Caco-2 (cell line): Measurements from ENCODE around the gene SYMPK. TPM values are rescaled to one million over a fixed set of nuclear protein-coding genes. Genes with fewer than 3 reads are reported as not detected.
A peak's percentile ranks its signal among the peaks of the same experiment; 100 is the strongest.

ENCODE experiments used
- BruUV-seq: library from RNA; stranded (reverse); fragments of 400-500 nt; replicated peaks from 2 replicates; lab custom pipeline; 2021; lab: Mats Ljungman, UMichigan
- CTCF ChIA-PET: fragments of 300-600 bp; sonication (Branson Sonifier 250); formaldehyde crosslinking; loops from one replicate; lab custom pipeline; 2022; ENCODE audit warnings: antibody characterized with exemption; lab: Charles Lee
- POLR2A ChIA-PET: fragments of 300-600 bp; sonication (Branson Sonifier 250); formaldehyde crosslinking; loops from one replicate; lab custom pipeline; 2022; ENCODE audit warnings: antibody characterized with exemption; lab: Charles Lee
- DNase-seq, 2 experiments: peaks; one replicate each; pipeline versions ENCODE4 v3.0.0 to v3.0.0-alpha.2; 2020 to 2022
- H3K27me3 ChIP-seq: replicated peaks from 2 replicates; pipeline ENCODE4 v1.6.0; 2011; ENCODE audit warnings: low read length; ENCODE audit not compliant: control insufficient read depth, insufficient read depth
- H3K36me3 ChIP-seq: 2 replicates; pipeline ENCODE4 v1.5.1; 2011; ENCODE audit warnings: low read length; ENCODE audit not compliant: control insufficient read depth, insufficient read depth
- H3K4me1 ChIP-seq: fragments of 250-450 bp; sonication (Bioruptor Pico); 2 replicates; pipeline ENCODE4 v1.5.1; 2020; ENCODE audit warnings: mild to moderate bottlenecking
- H3K4me3 ChIP-seq: 2 replicates; pipeline ENCODE4 v1.5.1; 2011; ENCODE audit warnings: low read depth, mild to moderate bottlenecking, control low read depth, low read length
- H3K9me3 ChIP-seq: fragments of 250-450 bp; sonication (Bioruptor Pico); 2 replicates; pipeline ENCODE4 v1.5.1; 2020; ENCODE audit warnings: mild to moderate bottlenecking, moderate library complexity
- H3K27ac Mint-ChIP-seq: one replicate; pipeline ENCODE4 v1.8.0; 2022; ENCODE audit warnings: mixed read lengths; ENCODE audit not compliant: unreplicated experiment
- H3K27me3 Mint-ChIP-seq: one replicate; pipeline ENCODE4 v1.8.0; 2022; ENCODE audit warnings: mixed read lengths; ENCODE audit not compliant: insufficient read depth, unreplicated experiment
- H3K36me3 Mint-ChIP-seq: one replicate; pipeline ENCODE4 v1.8.0; 2022; ENCODE audit warnings: mild to moderate bottlenecking, mixed read lengths; ENCODE audit not compliant: insufficient read depth, unreplicated experiment
- H3K4me1 Mint-ChIP-seq: one replicate; pipeline ENCODE4 v1.8.0; 2022; ENCODE audit warnings: low read depth, mixed read lengths; ENCODE audit not compliant: unreplicated experiment
- H3K4me3 Mint-ChIP-seq: one replicate; pipeline ENCODE4 v1.8.0; 2022; ENCODE audit warnings: mild to moderate bottlenecking, moderate library complexity, mixed read lengths; ENCODE audit not compliant: unreplicated experiment
- H3K9me3 Mint-ChIP-seq: one replicate; pipeline ENCODE4 v1.8.0; 2022; ENCODE audit warnings: mixed read lengths; ENCODE audit not compliant: unreplicated experiment
- CTCF ChIP-seq, 2 experiments: fragments of 200-600 bp in 1 of 2; IDR thresholded peaks; 1 replicate in 1 of 2; 2 replicates in 1 of 2; pipeline versions ENCODE4 v1.5.1 to v1.8.0; 2011 to 2022; ENCODE audit warnings: antibody characterized with exemption in 1 of 2, control low read depth in 1 of 2, inconsistent platforms in 1 of 2, low read depth in 1 of 2, low read length in 1 of 2, mild to moderate bottlenecking in 1 of 2, moderate library complexity in 1 of 2; ENCODE audit not compliant: insufficient read depth in 1 of 2, severe bottlenecking in 1 of 2, unreplicated experiment in 1 of 2
- intact Hi-C: fragments of 100-400 bp; cut with micrococcal nuclease; formaldehyde crosslinking; loops from one replicate; pipeline ENCODE4 v1.10.0; 2022; ENCODE audit not compliant: unreplicated experiment
- total RNA-seq: library from RNA; stranded (reverse); gene quantifications from 2 replicates; pipeline ENCODE4 v1.2.3, GENCODE V29; 2022

SYMPK gene
- total RNA-seq, 1 experiment from 2014 or later = 81.8 TPM

- no peaks in the 10 kb centered on the region for H3K27me3 Mint-ChIP-seq
- peaks cover 62% of the 10 kb centered on the region for H3K36me3 Mint-ChIP-seq
- ChIA-PET POLR2A (interaction anchor here (0.6 to 1.3 kb wide), 8 partner anchors 8 to 1114 kb away, joined by 3 to 9 read pairs (median 5); partner anchors contain the start of genes QPCTL and SYMPK), CTCF (interaction anchor here (0.5 to 2.7 kb wide), 11 partner anchors 9 to 612 kb away, joined by 3 to 10 read pairs (median 6); partner anchors contain the start of gene DMWD)
- intact Hi-C loops = no loop called here
- TF ChIP-seq CTCF (IDR thresholded peaks at IDR 0.05; ENCODE audit: insufficient read depth in 1 of 2, low read depth in 1 of 2, low read length in 1 of 2, severe bottlenecking in 1 of 2, unreplicated experiment in 1 of 2) = no peak
- Histone ChIP-seq H3K9me3 (no peaks in the 10 kb centered on the region), H3K4me1 (peaks cover 15% of the 10 kb centered on the region), H3K4me3 (no peak overlapping the region), H3K27me3 (no peaks in the 10 kb centered on the region), H3K36me3 (no peaks in the 10 kb centered on the region)
- no peak overlapping the region for H3K4me3 Mint-ChIP-seq
- H3K9me3 Mint-ChIP-seq = no peaks in the 10 kb centered on the region
- DNase-seq = no peak
- no peak overlapping the region for H3K27ac Mint-ChIP-seq
- no TSS peak for BruUV-seq
- peaks cover 18% of the 10 kb centered on the region for H3K4me1 Mint-ChIP-seq
These were observed 79.8 kb downstream of the SYMPK start for GRCh38 chr19:45782820-45783785.

GRCh38 chr19:45782162-45782691, 80.7 kb downstream of the SYMPK start, which contains the start of gene DMPK:
DMPK (minus strand) TSS chr19:45782490; CDS start chr19:45782352, 138 bp downstream.
- H3K27me3 ChIP-seq = no peaks in the 10 kb centered on the region
- DNase-seq = peak in 1 of 2 experiments; percentile 47
- no peak within 1 kb of the TSS for H3K27ac Mint-ChIP-seq
- H3K4me1 ChIP-seq = peaks cover 15% of the 10 kb centered on the region
- no peaks in the 10 kb centered on the region for H3K9me3 ChIP-seq
- no peaks in the 10 kb centered on the region for H3K36me3 ChIP-seq
- no peaks in the 10 kb centered on the region for H3K9me3 Mint-ChIP-seq
- H3K27me3 Mint-ChIP-seq = no peaks in the 10 kb centered on the region
- ChIA-PET POLR2A (interaction anchor here (0.5 to 1.3 kb wide), 10 partner anchors 7 to 1114 kb away, joined by 3 to 14 read pairs (median 5); partner anchors contain the start of genes CCDC61, QPCTL and SYMPK), CTCF (interaction anchor here (0.5 to 2.7 kb wide), 10 partner anchors 8 to 613 kb away, joined by 3 to 10 read pairs (median 6); partner anchors contain the start of gene DMWD)
- peak within 1 kb of the TSS; percentile 21 for H3K4me3 ChIP-seq
- H3K4me1 Mint-ChIP-seq = peaks cover 18% of the 10 kb centered on the region
- TF ChIP-seq CTCF (IDR thresholded peaks at IDR 0.05; ENCODE audit: insufficient read depth in 1 of 2, low read depth in 1 of 2, low read length in 1 of 2, severe bottlenecking in 1 of 2, unreplicated experiment in 1 of 2) = no peak
- no peak within 1 kb of the TSS for H3K4me3 Mint-ChIP-seq
- intact Hi-C loops = no loop called here
- BruUV-seq = no TSS peak
- peaks cover 63% of the 10 kb centered on the region for H3K36me3 Mint-ChIP-seq
